ENCODE measurements around the gene CDKN2A. TPM values are rescaled to one million over a fixed set of nuclear protein-coding genes. Genes with fewer than 3 reads are reported as not detected.

CDKN2A gene
- total and polyA plus RNA-seq, 9 of the 15 experiments (the other 6 are each of a cell fraction or from before 2014, with no cell fraction given) = not detected

- no peak overlapping the region for H3K4me3 ChIP-seq
- H4K20me1 ChIP-seq (replicated peaks; ENCODE audit: control insufficient read depth, insufficient read depth, low read length) = no peaks in the 10 kb centered on the region
- no peak overlapping the region for H3K4me2 ChIP-seq (ENCODE audit: insufficient read depth, low read length)
- H3K9me1 ChIP-seq (ENCODE audit: control insufficient read depth, insufficient read depth, low read length) = no peaks in the 10 kb centered on the region
- H3K27me3 ChIP-seq (ENCODE audit: control insufficient read depth in 2 of 2, insufficient read depth in 2 of 2, low read length in 2 of 2) = no peaks in the 10 kb centered on the region
- H3K9ac ChIP-seq (ENCODE audit: insufficient read depth in 1 of 2, low read depth in 2 of 2, low read length in 2 of 2) = no peak overlapping the region
- CTCF ChIA-PET (ENCODE audit: low intra/inter-chr PET ratio) = no interaction called here
- no peaks in the 10 kb centered on the region for H3K79me2 ChIP-seq (ENCODE audit: control insufficient read depth, insufficient read depth, low read length)
- in situ Hi-C loops (cut with MboI) = no loop called here
- DNase-seq (ENCODE audit: extremely low read depth in 1 of 4, low spot score in 3 of 4) = no peak
- no CpG with 5 or more reads among the region's 21 CpGs for WGBS (ENCODE audit: insufficient coverage, low coverage, missing lambda C conversion rate)
- no peaks in the 10 kb centered on the region for H3K9me3 ChIP-seq (replicated peaks; ENCODE audit: control insufficient read depth, insufficient read depth, low read depth, low read length)
- no TSS peak for BruUV-seq (replicated peaks)
- intact Hi-C loops (cut with micrococcal nuclease) = no loop called here
- no peaks in the 10 kb centered on the region for H3K4me1 ChIP-seq (replicated peaks in 1 of 2; ENCODE audit: control insufficient read depth in 2 of 2, insufficient read depth in 2 of 2, low read length in 2 of 2)
- TF ChIP-seq ARHGAP35 (IDR thresholded peaks at IDR 0.05; ENCODE audit: partially characterized antibody) (no peak), CLOCK (CRISPR knock-in tag; IDR thresholded peaks at IDR 0.05; ENCODE audit: borderline replicate concordance) (no peak), IRF2 (CRISPR knock-in tag; IDR thresholded peaks at IDR 0.05) (no peak), LCOR (CRISPR knock-in tag; IDR thresholded peaks at IDR 0.05) (no peak)
- no peaks in the 10 kb centered on the region for H3K36me3 ChIP-seq (ENCODE audit: control insufficient read depth, insufficient read depth, low read length)
- no peak for ATAC-seq
- H3K27ac ChIP-seq (ENCODE audit: extremely low read depth, low read depth, low read length) = no peak overlapping the region
- FAIRE-seq = no peak
- H2AFZ ChIP-seq (ENCODE audit: low read depth, low read length) = no peak overlapping the region
- POLR2A ChIA-PET = no interaction called here
Observed at GRCh38 chr9:21974343-21974721, 19.9 kb downstream of the CDKN2A start.

- H3K4me3 ChIP-seq = no peak overlapping the region
- intact Hi-C loops (cut with micrococcal nuclease) = no loop called here
- no peaks in the 10 kb centered on the region for H3K27me3 ChIP-seq (ENCODE audit: control insufficient read depth in 2 of 2, insufficient read depth in 2 of 2, low read length in 2 of 2)
- no peak for TF ChIP-seq KDM4B (IDR thresholded peaks at IDR 0.05; ENCODE audit: borderline replicate concordance in 2 of 2, low read depth in 1 of 2)
- no peak for TF ChIP-seq CBX1 (IDR thresholded peaks at IDR 0.05; ENCODE audit: low read depth)
- TF ChIP-seq NUFIP1 (IDR thresholded peaks at IDR 0.05; ENCODE audit: partially characterized antibody) = no peak
- TF ChIP-seq BRF2 (IDR thresholded peaks at IDR 0.05; ENCODE audit: borderline replicate concordance, insufficient read depth, insufficient read length) = no peak
- no peak for TF ChIP-seq AFF1 (IDR thresholded peaks at IDR 0.05; ENCODE audit: low read depth in 1 of 2, partially characterized antibody in 2 of 2)
Observed at GRCh38 chr9:21972361-21972760, 21.8 kb downstream of the CDKN2A start.

More at GRCh38 chr9:21972361-21972760, 21.8 kb downstream of the CDKN2A start:
- no TSS peak for BruUV-seq (replicated peaks)
- ATAC-seq (no peak), FAIRE-seq (no peak), DNase-seq (ENCODE audit: extremely low read depth in 1 of 4, low spot score in 3 of 4) (no peak)
- Histone ChIP-seq H4K20me1 (replicated peaks; ENCODE audit: control insufficient read depth, insufficient read depth, low read length) (no peaks in the 10 kb centered on the region), H3K27ac (ENCODE audit: extremely low read depth, low read depth, low read length) (no peak overlapping the region), H3K9ac (ENCODE audit: insufficient read depth in 1 of 2, low read depth in 2 of 2, low read length in 2 of 2) (no peak overlapping the region), H3K79me2 (ENCODE audit: control insufficient read depth, insufficient read depth, low read length) (no peaks in the 10 kb centered on the region), H3K9me1 (ENCODE audit: control insufficient read depth, insufficient read depth, low read length) (no peaks in the 10 kb centered on the region), H3K4me2 (ENCODE audit: insufficient read depth, low read length) (no peak overlapping the region), H3K36me3 (ENCODE audit: control insufficient read depth, insufficient read depth, low read length) (no peaks in the 10 kb centered on the region), H3K9me3 (replicated peaks; ENCODE audit: control insufficient read depth, insufficient read depth, low read depth, low read length) (no peaks in the 10 kb centered on the region), H2AFZ (ENCODE audit: low read depth, low read length) (no peak overlapping the region), H3K4me1 (replicated peaks in 1 of 2; ENCODE audit: control insufficient read depth in 2 of 2, insufficient read depth in 2 of 2, low read length in 2 of 2) (no peaks in the 10 kb centered on the region)
- ChIA-PET POLR2A (no interaction called here), CTCF (ENCODE audit: low intra/inter-chr PET ratio) (no interaction called here)
- in situ Hi-C loops (cut with MboI) = no loop called here

All from K562 (cell line).